HepG2 (cell line): ENCODE results near the gene GJA8.

Experiments
- HMGXB4 ChIP-seq, 2 experiments: sonication (generic) in 1 of 2; formaldehyde crosslinking in 1 of 2; IDR thresholded peaks; 2 replicates each; pipeline versions ENCODE4 v1.4.0 to v1.6.1; 2018 to 2020; ENCODE audit warnings: missing genetic modification reagents in 2 of 2, borderline replicate concordance in 1 of 2, low read depth in 1 of 2, mild to moderate bottlenecking in 1 of 2, missing biosample characterization in 1 of 2
- ZNF792 ChIP-seq: IDR thresholded peaks from 2 replicates; pipeline ENCODE4 v1.6.1; 2016

DNA sequence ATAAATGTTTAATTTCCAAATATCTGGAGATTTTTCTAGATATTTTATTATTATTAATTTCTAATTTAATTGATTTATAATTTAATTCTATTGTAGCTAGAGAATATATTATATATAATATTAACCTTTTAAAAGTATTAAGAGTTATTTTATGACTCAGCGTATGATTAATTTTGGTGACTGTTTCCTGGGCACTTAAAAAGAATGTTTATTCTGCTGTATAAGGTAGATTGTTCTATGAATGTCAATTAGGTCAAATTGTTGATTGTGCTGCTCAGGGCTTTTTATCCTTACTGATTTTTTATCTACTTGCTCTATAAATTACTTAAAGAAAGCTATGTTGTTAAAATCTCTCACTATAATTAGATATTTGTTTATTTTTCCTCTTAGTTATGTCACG, 20.1 kb upstream of the GJA8 start:
- TF ChIP-seq HMGXB4 (CRISPR knock-in tag; IDR thresholded peaks at IDR 0.05; ENCODE audit: borderline replicate concordance in 1 of 2, low read depth in 1 of 2) (no peak), ZNF792 (no peak)
